MM.1S (cell line): ENCODE results near the gene ABHD17B.

ENCODE experiments used
- CTCF ChIP-seq: fragments of 300-600 bp; sonication (generic); IDR thresholded peaks from 2 replicates; pipeline ENCODE4 v1.5.1; 2016; ENCODE audit warnings: antibody characterized with exemption, low read length, mixed read lengths
- EZH2 ChIP-seq: fragments of 300-600 bp; sonication (generic); optimal IDR thresholded peaks from 2 replicates; pipeline ENCODE3; 2017; ENCODE audit warnings: low read depth, mild to moderate bottlenecking, antibody characterized with exemption, low read length, mixed read lengths
- EZH2phosphoT487 ChIP-seq: fragments of 300-600 bp; sonication (generic); IDR thresholded peaks from 2 replicates; pipeline ENCODE4 v1.6.1; 2018; ENCODE audit warnings: antibody characterized with exemption, low read length

- TF ChIP-seq CTCF (no peak), EZH2 (no peak), EZH2phosphoT487 (no peak)
These were observed 57.9 kb downstream of the ABHD17B start for GRCh38 chr9:71853084-71853483.
